ACC112 (cell line): ENCODE data around the gene PPP4R1.
"Not testable (repeated sequence)": the region's sequence is repeated elsewhere in the genome, so short reads cannot be mapped to it uniquely, and the experiment has no call there.

Source experiments
- H2AFZ ChIP-seq: fragments of 200-600 bp; sonication (generic); one replicate; pipeline ENCODE4 v1.6.0; 2017; ENCODE audit warnings: antibody characterized with exemption, low read length; ENCODE audit not compliant: unreplicated experiment
- H3K27ac ChIP-seq: fragments of 200-600 bp; sonication (generic); 2 replicates; pipeline ENCODE4 v1.5.1; 2014; ENCODE audit warnings: low read depth, mild to moderate bottlenecking, antibody characterized with exemption, low read length, moderate library complexity
- H3K27me3 ChIP-seq: fragments of 200-600 bp; sonication (generic); 2 replicates; pipeline ENCODE4 v1.6.1; 2014; ENCODE audit warnings: mild to moderate bottlenecking, antibody characterized with exemption, low read length, moderate library complexity, mixed read lengths; ENCODE audit not compliant: insufficient read depth
- H3K36me3 ChIP-seq: fragments of 200-600 bp; sonication (generic); 2 replicates; pipeline ENCODE4 v1.6.1; 2016; ENCODE audit warnings: mild to moderate bottlenecking, antibody characterized with exemption, low read length, moderate library complexity, mixed read lengths; ENCODE audit not compliant: insufficient read depth
- H3K4me1 ChIP-seq: fragments of 200-600 bp; sonication (generic); one replicate; pipeline ENCODE4 v1.6.1; 2016; ENCODE audit warnings: low read length, mixed read lengths; ENCODE audit not compliant: insufficient read depth, unreplicated experiment, control insufficient read depth
- H3K4me3 ChIP-seq: fragments of 200-600 bp; sonication (generic); 2 replicates; pipeline ENCODE4 v1.5.1; 2014; ENCODE audit warnings: mild to moderate bottlenecking, low read depth, low read length
- H3K79me2 ChIP-seq: fragments of 200-600 bp; sonication (generic); one replicate; pipeline ENCODE4 v1.6.0; 2016; ENCODE audit warnings: low read length; ENCODE audit not compliant: control insufficient read depth, unreplicated experiment, insufficient read depth

Gene PPP4R1

DNA sequence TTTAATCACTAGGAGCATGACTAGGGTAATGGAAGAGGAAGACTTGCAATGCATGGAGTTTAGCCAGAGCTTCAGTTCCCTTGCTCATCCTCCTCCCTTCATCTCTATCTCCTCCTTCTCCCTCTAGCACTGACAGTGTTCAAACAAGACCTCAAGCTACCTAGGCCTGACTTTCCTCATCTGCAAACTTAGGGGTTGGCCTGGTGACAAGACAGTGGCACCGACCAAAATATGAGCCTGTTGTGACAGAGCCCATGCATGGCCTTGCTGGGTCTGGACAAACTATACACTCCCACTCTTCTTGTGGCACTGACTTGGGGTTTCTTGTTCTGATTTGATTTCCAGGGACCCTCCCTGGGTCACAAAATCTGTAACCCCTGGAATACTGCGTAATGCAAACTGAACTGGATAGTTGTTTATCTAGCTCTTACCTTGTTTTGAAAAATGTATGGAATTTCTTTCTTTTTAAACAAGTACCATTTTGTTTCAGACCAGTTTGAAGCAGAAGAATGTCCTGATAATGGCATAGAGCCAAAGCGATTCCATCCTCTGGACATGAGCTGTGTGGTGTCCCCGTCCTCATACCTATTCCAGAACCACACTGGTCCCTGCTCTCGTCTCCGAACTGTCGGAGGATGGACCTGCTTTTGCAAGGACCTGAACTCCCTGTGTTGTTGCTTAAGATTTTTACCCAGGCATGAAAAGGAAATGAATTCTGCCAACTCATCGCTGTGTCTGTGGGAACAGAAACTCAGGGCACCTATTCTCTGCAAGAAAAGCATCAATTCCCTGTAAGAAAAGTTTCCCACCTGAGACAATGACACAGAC is 33.4 kb upstream of the PPP4R1 start:
- H3K4me1 ChIP-seq, result peaks cover 43% of the 10 kb centered on the region
- H2AFZ ChIP-seq, result peak overlapping the region; percentile 37
- peak overlapping the region; percentile 43 for H3K27ac ChIP-seq
- no peaks in the 10 kb centered on the region for H3K79me2 ChIP-seq
- no peaks in the 10 kb centered on the region for H3K27me3 ChIP-seq
- no peaks in the 10 kb centered on the region for H3K36me3 ChIP-seq
- H3K4me3 ChIP-seq, result no peak overlapping the region

DNA sequence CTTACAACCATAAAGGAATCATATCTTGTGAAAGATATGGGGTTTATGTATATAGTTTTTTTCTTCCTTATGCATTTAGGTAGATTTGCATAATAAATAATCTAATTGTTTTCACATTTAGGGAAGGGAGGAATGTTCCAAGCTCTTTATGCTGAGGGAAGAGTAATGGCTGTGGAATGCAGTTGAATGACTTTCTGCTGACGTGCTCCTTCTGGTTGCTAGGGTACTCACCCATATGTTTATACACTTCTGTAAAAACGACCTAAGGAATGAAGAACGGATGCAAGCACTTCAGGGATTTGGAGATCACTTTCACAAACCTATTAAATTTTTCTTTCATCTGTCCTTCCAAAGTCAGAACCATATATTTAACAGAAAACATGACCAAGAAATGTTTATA is 29.2 kb upstream of the PPP4R1 start:
- peak overlapping the region; percentile 25 for H3K4me3 ChIP-seq
- peak overlapping the region; percentile 96 for H3K27ac ChIP-seq
- peaks cover 50% of the 10 kb centered on the region for H3K4me1 ChIP-seq

DNA sequence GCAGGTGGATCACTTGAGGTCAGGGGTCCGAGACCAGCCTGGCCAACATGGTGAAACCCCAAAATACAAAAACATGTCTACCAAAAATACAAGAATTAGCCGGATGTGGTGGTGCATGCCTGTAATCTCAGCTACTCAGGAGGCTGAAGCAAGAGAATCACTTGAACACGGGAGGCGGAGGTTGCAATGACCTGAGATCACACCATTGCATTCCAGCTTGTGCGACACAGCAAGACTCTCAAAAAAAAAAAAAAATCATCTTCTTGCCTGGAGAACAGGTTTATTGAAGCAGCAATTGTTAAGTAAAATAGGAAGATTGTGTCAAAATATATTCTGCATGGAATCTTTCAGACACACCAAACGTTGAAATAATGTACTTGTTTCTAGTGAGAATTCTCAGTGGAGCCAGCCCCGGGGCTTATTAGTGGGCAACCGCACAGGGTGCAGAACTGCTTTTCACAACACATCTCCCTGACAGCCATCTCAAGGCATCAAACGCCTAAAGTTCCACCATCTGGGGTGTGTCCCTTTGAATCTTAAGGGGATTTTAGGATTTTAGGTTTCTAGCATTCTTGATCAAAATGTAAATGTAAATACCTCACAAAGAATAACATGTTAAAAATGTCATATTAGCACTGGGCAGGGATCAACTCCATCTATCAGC is 28.6 kb upstream of the PPP4R1 start:
- H3K4me3 ChIP-seq, result peak overlapping the region; percentile 25
- H3K4me1 ChIP-seq, result peaks cover 44% of the 10 kb centered on the region
- H2AFZ ChIP-seq, result peak overlapping the region; percentile 53
- no peaks in the 10 kb centered on the region for H3K36me3 ChIP-seq
- no peaks in the 10 kb centered on the region for H3K27me3 ChIP-seq
- H3K27ac ChIP-seq, result peak overlapping the region; percentile 96
- no peaks in the 10 kb centered on the region for H3K79me2 ChIP-seq

More for the DNA sequence above, 29.2 kb upstream of the PPP4R1 start:
- H3K27me3 ChIP-seq, result no peaks in the 10 kb centered on the region
- no peak overlapping the region for H2AFZ ChIP-seq
- no peaks in the 10 kb centered on the region for H3K36me3 ChIP-seq
- no peaks in the 10 kb centered on the region for H3K79me2 ChIP-seq

DNA sequence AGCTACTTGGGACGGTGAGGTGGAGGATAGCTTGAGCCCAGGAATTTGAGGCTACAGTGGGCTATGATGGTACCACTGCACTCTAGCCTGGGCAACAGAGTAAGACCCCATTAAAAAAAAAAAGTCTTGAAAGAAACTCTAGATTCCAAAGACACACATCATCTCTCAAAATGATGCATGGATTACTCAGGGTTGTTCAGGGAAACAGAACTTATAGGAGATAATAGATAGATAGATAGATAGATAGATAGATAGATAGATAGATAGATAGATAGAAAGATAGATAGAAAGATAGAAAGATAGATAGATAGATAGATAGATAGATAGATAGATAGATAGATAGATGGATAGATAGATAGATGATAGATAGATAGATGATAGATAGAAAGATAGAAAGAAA is 26.7 kb upstream of the PPP4R1 start:
- H2AFZ ChIP-seq, H3K27me3 ChIP-seq, H3K36me3 ChIP-seq, H3K4me3 ChIP-seq, H3K27ac ChIP-seq, H3K79me2 ChIP-seq: not testable (repeated sequence)
- peaks cover 38% of the 10 kb centered on the region for H3K4me1 ChIP-seq

DNA sequence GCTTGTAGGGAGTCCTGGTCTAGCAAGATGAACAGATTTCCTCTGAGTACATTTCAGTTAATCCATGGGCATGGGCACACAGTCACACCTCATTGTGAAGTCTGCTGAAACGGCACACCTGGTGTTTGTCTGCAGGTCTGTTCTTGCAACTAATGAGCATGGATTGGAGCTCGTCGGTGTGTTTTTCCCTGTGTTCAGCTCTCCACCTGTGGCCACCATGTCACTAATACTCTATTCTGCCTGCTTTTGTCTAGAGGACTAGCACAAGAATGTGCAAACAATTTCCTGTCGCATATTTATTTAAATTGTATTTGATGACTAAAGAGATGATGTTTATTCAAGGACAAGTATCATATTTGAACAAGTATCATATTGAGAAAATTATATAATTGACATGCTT is 24.5 kb upstream of the PPP4R1 start:
- H3K27ac ChIP-seq, result no peak overlapping the region
- no peak overlapping the region for H2AFZ ChIP-seq
- no peaks in the 10 kb centered on the region for H3K36me3 ChIP-seq
- H3K4me3 ChIP-seq, result no peak overlapping the region
- H3K27me3 ChIP-seq, result no peaks in the 10 kb centered on the region
- H3K79me2 ChIP-seq, result no peaks in the 10 kb centered on the region
- peaks cover 28% of the 10 kb centered on the region for H3K4me1 ChIP-seq

DNA sequence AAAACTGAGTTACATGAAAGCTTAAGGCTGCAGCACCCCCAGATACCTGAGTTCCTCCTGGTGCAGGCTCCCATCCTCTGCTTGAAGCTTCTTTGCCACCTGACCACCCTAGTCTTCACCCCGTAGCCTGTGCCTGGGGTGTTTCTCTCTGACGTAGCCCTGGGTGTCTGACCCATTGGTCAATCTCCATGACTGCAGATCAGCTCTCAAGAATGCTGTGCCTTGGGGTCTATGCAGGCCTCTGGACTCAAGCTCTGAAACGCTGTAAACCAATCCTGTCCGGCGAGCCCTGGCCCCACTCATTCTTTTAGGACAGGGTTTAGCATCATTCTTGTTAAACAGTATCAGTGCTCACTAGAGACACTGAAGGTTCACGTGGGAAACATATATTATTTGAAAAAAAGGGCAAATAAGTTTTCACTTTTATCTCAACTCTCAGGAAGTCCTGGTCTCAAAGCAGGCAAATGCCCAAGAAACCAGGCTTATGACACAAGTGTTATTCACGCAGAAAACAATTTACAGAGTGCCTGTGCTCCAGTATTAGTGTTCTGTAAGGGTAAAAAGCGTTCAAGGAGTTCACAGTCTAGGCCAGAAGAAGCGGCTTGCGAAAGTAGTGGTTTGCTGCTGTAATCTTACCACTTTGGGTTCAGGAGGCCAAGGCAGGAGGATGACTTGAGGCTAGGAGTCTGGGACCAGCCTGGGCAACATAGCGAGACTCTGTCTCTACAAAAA is 22.8 kb upstream of the PPP4R1 start:
- peaks cover 21% of the 10 kb centered on the region for H3K4me1 ChIP-seq
- no peaks in the 10 kb centered on the region for H3K27me3 ChIP-seq
- no peaks in the 10 kb centered on the region for H3K79me2 ChIP-seq
- no peak overlapping the region for H2AFZ ChIP-seq
- no peaks in the 10 kb centered on the region for H3K36me3 ChIP-seq
- H3K4me3 ChIP-seq, result no peak overlapping the region
- no peak overlapping the region for H3K27ac ChIP-seq

DNA sequence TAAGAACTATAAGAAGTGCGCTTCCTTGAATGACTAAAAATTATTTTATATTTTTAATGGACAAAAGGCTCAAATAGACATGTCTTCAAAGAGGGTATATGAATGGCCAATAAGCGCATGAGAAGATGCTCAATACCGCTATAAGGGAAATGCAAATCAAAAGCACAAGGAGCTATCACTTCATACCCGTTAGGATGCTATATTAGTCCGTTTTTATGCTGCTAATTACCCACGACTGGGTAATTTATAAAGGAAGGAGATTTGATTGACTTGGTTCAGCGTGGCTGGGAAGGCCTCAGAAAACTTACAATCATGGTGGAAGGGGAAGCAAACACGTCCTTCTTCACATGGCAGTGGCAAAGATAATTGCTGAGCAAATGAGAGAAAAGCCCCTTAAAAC is 20.5 kb upstream of the PPP4R1 start:
- no peak overlapping the region for H2AFZ ChIP-seq
- no peak overlapping the region for H3K4me3 ChIP-seq
- no peaks in the 10 kb centered on the region for H3K27me3 ChIP-seq
- H3K79me2 ChIP-seq, result no peaks in the 10 kb centered on the region
- H3K27ac ChIP-seq, result no peak overlapping the region
- peaks cover 18% of the 10 kb centered on the region for H3K4me1 ChIP-seq
- no peaks in the 10 kb centered on the region for H3K36me3 ChIP-seq

DNA sequence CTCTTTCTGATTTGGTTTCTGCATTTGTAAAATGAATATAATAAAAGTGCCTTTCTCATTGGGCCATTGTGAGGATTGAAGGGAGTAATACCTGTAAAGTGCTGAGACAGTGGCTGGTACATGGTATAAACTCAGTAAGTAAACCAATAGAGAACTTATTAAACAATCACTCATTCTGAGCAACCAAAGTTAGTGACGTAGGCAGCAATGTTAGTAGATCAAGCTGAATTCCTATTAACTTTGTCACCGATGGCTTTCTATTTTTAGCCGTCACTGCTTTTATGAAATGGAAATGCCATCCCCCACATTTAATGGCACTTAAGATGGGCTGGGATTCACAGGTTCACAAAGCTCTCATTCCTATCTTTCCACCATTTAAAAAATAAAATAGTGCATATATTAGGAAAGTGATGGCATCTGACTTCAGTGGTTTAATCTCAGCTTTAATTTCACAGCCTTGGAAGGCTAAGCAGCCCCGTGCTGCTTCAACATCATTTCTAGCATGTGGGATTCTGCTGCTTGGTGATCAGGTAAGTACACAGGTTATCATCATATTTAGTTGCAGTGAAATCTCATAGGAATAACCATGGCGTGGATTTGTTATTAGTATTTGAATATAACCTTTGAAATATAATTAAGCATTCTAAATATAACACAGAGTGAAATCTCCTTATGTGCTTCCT is 17.6 kb upstream of the PPP4R1 start:
- Histone ChIP-seq H3K27me3 (no peaks in the 10 kb centered on the region), H3K27ac (peak overlapping the region; percentile 83), H2AFZ (peak overlapping the region; percentile 76), H3K4me1 (peaks cover 16% of the 10 kb centered on the region), H3K36me3 (no peaks in the 10 kb centered on the region), H3K4me3 (peak overlapping the region; percentile 49; the same call in 1 of the 2 replicates), H3K79me2 (no peaks in the 10 kb centered on the region)

DNA sequence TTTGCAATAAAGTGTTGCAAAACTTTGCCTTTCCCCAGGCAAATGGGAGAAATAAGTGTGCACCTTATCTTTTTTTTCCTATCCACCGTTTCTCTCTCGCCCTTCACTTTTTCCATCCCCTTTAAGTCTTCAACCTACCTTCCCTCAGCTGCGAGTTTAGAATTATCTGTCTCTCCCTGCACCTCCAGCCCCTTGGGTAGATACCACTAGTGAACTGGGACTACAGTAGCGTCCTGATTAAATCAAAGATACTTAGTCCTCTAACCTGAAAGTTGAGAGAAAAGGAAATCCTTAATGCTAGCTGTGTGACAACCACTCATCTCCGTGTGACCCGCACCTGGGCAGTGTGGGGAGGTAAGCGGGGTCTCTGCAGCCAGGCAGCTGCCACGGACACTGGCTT is 16.1 kb upstream of the PPP4R1 start:
- Histone ChIP-seq H3K36me3 (no peaks in the 10 kb centered on the region), H3K79me2 (no peaks in the 10 kb centered on the region), H2AFZ (no peak overlapping the region), H3K27me3 (no peaks in the 10 kb centered on the region), H3K4me1 (peaks cover 16% of the 10 kb centered on the region), H3K4me3 (no peak overlapping the region), H3K27ac (no peak overlapping the region)

DNA sequence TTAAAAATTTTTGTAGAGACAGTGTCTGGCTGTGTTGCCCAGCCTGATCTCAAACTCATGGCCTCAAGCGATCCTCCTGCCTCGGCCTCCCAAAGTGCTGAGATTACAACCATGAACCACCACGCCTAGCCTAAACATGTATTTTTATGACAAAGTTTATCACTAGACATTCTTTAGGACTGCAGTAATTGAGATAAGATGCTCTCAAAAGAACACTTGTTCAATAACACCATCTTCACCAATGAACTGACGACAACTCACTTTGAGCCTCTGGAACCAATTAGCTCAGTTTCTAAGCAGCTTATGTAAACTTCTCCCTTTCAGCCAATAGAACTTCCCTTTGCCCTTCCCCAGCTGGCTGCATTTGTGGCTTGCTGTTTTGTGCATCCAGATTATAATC is 15.3 kb upstream of the PPP4R1 start:
- H3K27me3 ChIP-seq, result no peaks in the 10 kb centered on the region
- no peak overlapping the region for H3K4me3 ChIP-seq
- no peak overlapping the region for H3K27ac ChIP-seq
- H3K79me2 ChIP-seq, result no peaks in the 10 kb centered on the region
- no peak overlapping the region for H2AFZ ChIP-seq
- H3K4me1 ChIP-seq, result peaks cover 16% of the 10 kb centered on the region
- no peaks in the 10 kb centered on the region for H3K36me3 ChIP-seq
